Skeletal muscle cell (primary cell): ENCODE data around the gene SLC23A2.
"Not testable (repeated sequence)": the region's sequence is repeated elsewhere in the genome, so short reads cannot be mapped to it uniquely, and the experiment has no call there.

Experiments
- DNase-seq: peaks from one replicate; pipeline ENCODE4 v3.0.0-alpha.2; 2010; ENCODE audit warnings: low read depth
- H3K4me3 ChIP-seq: 2 replicates; pipeline ENCODE4 v1.5.1; 2011; ENCODE audit warnings: low read depth, mild to moderate bottlenecking, control low read depth, low read length, moderate library complexity

Gene SLC23A2

GRCh38 chr20:4891190-4891763 is 110.0 kb downstream of the SLC23A2 start:
- DNase-seq = no peak
- H3K4me3 ChIP-seq = no peak overlapping the region

DNA sequence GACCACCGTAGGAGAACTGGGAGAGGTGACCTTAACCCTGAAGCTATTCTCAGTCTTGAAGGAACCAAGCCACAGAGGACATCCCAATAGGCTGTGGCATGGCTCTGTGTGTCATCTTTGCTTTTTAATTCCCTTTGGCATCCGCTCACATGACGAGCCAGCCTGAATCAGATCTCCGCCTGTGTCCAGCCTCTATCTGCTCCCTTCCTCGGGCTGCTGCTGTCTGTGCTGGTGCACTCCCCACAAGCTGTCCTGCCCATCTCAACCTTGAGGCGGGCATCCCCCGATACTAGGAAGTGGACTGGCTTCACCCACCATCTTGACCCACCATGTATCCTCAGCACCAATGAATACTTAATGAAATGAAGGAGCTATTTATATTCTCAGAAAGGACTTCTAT is 111.9 kb downstream of the SLC23A2 start:
- DNase-seq = no peak
- H3K4me3 ChIP-seq = no peak overlapping the region

GRCh38 chr20:4887586-4887985 is 113.7 kb downstream of the SLC23A2 start:
- no peak for DNase-seq
- H3K4me3 ChIP-seq = no peak overlapping the region

- H3K4me3 ChIP-seq = no peak overlapping the region
- DNase-seq = no peak
Observed at GRCh38 chr20:4886771-4887527, 114.4 kb downstream of the SLC23A2 start.

GRCh38 chr20:4885877-4886276 is 115.4 kb downstream of the SLC23A2 start:
- no peak overlapping the region for H3K4me3 ChIP-seq
- no peak for DNase-seq

- no peak for DNase-seq
- H3K4me3 ChIP-seq = no peak overlapping the region
Observed at GRCh38 chr20:4883546-4883945, 117.8 kb downstream of the SLC23A2 start.

- H3K4me3 ChIP-seq = no peak overlapping the region
- DNase-seq = no peak
Observed at GRCh38 chr20:4883051-4883450, 118.3 kb downstream of the SLC23A2 start.

GRCh38 chr20:4881006-4881730 is 120.1 kb downstream of the SLC23A2 start:
- H3K4me3 ChIP-seq = no peak overlapping the region
- DNase-seq = no peak

- H3K4me3 ChIP-seq = no peak overlapping the region
- DNase-seq = no peak
Observed at GRCh38 chr20:4880051-4880450, 121.3 kb downstream of the SLC23A2 start.

DNA sequence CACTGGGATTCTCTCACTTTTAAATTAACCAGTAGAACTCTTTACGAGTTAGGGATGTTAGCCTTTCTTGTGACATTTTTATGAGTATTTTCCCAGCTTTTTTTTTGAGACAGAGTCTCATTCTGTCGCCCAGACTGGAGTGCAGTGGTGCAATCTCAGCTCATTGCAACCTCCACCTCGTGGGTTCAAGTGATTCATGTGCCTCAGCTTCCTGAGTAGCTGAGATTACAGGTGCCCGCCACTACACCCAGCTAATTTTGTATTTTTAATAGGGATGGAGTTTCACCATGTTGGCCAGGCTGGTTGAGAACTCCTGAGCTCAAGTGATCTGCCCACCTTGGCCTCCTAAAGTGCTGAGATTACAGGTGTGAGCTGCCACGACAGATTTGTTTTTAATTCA is 123.2 kb downstream of the SLC23A2 start:
- not testable (repeated sequence) for H3K4me3 ChIP-seq, DNase-seq

DNA sequence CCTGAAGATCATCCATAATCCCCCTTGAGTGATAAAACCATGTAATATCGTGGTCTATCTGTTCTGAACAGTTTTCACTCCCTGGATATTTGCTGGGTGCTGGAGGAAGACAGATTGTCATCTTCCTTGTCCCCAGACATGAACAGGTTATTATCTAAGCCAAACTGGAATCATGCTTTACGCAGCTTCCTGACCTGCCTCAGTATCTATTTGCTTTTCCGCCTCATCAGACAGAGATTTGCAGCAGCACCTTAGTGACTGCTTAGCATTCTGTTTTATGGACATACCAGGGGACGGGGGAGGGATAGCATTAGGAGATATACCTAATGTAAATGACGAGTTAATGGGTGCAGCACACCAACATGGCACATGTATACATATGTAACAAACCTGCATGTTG is 124.6 kb downstream of the SLC23A2 start:
- no peak overlapping the region for H3K4me3 ChIP-seq
- no peak for DNase-seq

GRCh38 chr20:4876301-4876700 is 125.0 kb downstream of the SLC23A2 start:
- no peak for DNase-seq
- H3K4me3 ChIP-seq = no peak overlapping the region

GRCh38 chr20:4875578-4876067 is 125.7 kb downstream of the SLC23A2 start:
- H3K4me3 ChIP-seq = no peak overlapping the region
- no peak for DNase-seq

DNA sequence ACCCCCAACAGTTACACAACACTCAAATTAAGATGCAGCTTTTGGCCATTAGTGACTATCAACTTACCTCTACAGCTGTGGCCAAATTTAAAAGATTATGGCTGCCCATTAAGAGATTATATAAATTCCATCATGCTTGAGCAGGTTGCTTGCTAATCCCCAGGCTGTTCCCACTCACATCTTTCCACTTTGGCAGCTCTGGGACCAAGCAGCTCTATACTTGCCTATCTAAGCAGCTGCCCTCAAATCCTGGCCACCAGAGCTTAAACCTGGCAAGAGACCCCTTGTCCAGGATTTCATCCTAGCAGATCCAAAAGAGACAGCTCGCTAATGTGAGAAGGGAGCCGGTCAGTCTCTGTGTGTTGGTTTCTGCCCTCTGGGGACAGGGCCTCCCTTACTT is 127.9 kb downstream of the SLC23A2 start:
- DNase-seq = no peak
- H3K4me3 ChIP-seq = no peak overlapping the region

DNA sequence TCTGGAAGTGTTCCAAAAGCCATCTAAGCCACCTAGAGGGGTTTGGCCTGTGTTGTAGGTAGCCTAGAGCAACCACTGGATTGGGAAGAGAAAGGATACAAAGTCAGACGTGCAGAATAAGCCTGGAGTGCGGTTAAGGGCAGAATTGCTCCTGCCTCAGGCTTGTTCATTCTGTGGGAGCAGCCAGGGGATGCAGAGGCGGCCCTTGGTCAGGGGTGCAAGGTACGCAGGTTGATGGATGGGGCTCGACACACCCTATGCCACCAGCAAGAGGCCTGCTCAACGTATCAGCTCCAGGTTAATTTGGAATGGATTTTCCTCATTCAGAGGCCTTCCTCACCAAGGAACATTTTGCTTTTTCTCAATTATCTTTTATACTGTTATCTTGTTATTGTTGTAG is 129.8 kb downstream of the SLC23A2 start:
- no peak for DNase-seq
- no peak overlapping the region for H3K4me3 ChIP-seq

- DNase-seq = no peak
- no peak overlapping the region for H3K4me3 ChIP-seq
Observed at GRCh38 chr20:4870906-4871305, 130.4 kb downstream of the SLC23A2 start.

GRCh38 chr20:4869290-4870193 is 131.8 kb downstream of the SLC23A2 start:
- DNase-seq = no peak

GRCh38 chr20:4867051-4867450 is 134.3 kb downstream of the SLC23A2 start:
- DNase-seq = no peak
- H3K4me3 ChIP-seq = no peak overlapping the region

More at GRCh38 chr20:4869290-4870193, 131.8 kb downstream of the SLC23A2 start:
- no peak overlapping the region for H3K4me3 ChIP-seq

DNA sequence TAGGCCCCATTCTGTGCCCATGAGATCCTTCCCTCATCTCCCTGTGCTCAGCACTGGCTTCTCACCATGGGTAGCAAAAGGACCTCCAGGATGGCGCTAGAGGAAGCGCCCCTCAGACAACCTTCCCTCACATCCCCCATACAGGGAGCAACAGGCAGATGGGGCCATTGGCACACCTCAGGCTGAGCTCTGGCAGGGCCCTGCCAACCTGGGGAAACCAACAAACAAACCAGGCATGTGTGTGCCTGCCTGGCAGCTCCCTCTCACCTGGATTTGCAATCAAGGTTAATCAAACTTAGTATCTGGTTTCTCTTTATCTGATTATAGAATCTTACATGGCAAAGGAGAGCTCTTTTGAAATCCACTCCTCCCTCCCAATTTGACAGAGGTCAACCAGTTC is 134.9 kb downstream of the SLC23A2 start:
- no peak for DNase-seq

More for the DNA sequence above, 134.9 kb downstream of the SLC23A2 start:
- H3K4me3 ChIP-seq = no peak overlapping the region
